Loucy (cell line): ENCODE data around the gene BCAP31.

ENCODE experiments used
- CTCF ChIP-seq: fragments of 200-600 bp; sonication (generic); conservative IDR thresholded peaks from 2 replicates; pipeline ENCODE4 v1.5.1; 2014; ENCODE audit warnings: mild to moderate bottlenecking, antibody characterized with exemption, low read length
- EZH2phosphoT487 ChIP-seq: fragments of 200-600 bp; IDR thresholded peaks from 2 replicates; pipeline ENCODE4 v1.6.1; 2018; ENCODE audit warnings: antibody characterized with exemption, mild to moderate bottlenecking, moderate library complexity, borderline replicate concordance

- TF ChIP-seq CTCF (no peak), EZH2phosphoT487 (no peak)
These were observed 1.0 kb upstream of the BCAP31 start for GRCh38 chrX:153725039-153725831.
